GM18858 (cell line): ENCODE data around the gene HOXB6.

Experiments
- ATAC-seq: cut with Tn5 transposase; IDR thresholded peaks from one replicate; pipeline ENCODE4 v1.9.1; 2021; ENCODE audit not compliant: unreplicated experiment

Gene HOXB6

DNA sequence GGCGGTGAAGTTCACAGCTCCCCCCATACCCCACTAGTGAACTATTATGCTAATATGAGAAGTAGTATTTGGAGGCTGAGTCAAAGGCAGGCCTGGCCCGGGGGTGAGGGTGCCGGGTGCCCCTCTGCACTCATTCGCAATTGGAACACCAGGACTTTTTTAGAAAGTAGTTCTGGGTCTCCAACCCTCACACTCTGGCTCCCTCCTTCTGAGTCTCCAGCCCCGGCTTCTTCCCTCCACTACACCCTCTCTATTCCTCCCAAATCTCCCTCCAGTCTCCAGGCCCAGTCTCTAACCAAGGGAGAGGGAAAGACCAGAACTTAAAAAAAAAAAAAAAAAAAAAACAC lies 48.6 kb downstream of the HOXB6 start:
- no peak for ATAC-seq

DNA sequence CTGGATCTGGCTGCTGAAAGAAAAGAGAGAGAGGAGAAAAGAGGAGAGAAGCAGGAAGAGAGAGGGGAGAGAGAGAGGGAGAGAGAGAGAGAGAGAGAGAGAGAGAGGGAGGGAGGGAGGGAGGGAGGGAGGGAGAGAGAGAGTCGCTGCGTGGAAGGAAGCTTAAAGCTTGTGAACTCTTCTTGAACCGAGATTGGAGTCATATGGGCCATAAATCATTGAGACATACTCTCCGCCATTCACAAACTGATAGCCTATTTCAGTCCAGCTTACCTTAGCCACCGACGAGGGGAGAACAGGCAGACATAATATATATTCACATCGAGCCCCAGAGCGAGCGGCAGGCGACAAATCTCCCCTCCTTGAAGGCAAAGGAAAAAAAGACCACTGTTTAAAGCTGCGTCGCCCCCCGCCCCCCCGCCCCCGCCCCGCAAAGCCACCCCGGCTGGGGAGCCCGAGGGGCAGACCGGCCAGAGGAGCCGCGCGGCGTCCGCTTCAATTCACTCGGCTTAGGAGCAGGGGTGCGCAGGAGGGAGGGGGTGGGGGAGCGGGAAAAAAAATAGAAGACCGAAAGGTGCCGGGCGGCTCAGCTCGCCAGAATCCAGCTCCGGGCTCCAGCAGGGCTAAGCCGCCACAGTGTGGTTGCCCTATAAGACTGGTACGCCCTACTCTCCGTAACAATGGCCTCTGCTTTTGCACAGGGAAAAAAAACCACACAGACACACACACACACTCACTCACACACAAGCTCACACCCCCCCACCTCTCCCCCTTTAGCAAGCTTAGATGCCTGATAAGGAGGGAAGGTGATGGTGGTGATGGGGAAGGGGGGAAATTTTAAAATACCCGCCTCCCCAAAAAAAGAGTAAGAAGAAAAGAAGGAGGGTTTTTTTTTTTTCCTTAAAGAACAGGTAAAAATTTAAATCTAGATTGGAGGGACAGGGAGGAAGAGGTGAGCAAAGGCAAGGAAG lies 49.2 kb downstream of the HOXB6 start:
- ATAC-seq, result no peak

DNA sequence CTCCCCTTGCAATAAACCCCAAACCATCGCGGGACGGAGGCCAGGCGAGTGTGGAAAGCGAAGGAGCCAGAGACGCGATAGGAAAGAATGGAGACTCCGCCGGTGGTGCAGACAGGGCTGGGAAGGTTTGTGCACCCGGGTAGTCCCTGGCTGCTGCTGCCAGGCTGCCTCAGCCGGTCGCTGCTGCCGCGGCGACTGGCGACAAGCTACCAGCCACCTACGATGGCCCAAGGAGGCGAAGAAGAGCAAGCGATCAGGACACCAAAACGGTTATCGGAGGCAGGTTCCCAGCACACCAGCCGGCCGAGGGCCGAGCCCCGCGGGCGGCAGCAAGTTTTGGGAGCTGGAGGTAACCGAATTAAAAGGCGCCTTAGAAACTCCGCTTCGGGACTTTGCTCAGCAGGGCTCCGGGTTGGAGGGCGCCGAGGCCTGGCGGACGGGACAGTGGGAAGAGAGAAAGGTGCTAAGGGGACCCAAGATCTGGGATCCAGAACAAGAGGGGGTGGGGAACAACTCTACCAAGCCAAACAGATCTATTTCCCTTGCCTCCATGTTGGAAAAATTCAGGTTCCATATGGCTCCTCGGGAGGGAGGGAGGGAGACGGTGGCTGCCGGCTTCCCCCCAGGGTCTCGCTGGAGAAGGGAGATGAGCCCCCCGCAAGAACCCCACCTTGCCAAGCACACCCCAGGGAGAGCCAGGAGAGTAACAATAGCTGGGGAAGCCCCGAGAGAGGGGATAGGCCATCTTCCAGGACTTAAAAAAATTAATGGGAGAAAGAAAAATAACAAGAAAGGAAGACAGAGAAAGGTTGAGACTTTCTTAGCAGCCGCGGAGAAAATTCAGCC lies 50.2 kb downstream of the HOXB6 start:
- ATAC-seq, result no peak

DNA sequence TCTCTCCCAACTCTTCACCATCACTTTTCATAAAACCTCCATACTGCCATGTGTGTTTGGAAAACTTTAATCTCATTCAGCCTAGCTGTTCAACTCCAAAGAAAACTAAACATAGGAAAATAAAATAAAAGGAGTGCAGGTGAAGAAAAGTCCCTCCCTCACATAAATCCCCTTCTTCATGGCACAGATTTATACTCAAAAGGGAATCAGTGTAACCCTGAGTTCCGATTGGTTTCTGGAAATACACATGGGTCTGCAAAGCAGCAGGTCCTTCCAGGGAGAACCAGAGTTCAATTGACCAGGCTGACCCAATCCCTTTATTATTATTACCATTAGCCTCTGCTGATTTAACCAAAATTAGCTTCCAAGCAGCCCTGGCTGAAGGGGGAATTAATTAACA lies 51.0 kb downstream of the HOXB6 start:
- no peak for ATAC-seq

DNA sequence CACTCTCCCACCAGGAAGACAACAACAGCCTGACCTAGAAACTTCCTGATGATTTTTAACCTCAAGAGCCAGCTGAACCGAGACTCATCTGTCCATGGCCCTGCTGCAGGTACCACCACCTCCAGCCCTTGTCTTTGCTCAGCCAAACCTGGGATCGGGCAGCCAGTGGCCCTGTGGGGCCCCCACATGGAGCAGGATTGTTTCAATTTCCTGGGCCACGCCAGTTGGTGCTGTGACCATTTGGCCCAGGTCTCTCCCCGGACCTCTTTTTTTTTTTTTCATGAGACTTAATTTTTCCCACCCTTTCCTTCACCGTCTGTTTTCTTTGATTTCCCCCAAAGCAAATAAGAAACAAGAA lies 51.6 kb downstream of the HOXB6 start:
- no peak for ATAC-seq

DNA sequence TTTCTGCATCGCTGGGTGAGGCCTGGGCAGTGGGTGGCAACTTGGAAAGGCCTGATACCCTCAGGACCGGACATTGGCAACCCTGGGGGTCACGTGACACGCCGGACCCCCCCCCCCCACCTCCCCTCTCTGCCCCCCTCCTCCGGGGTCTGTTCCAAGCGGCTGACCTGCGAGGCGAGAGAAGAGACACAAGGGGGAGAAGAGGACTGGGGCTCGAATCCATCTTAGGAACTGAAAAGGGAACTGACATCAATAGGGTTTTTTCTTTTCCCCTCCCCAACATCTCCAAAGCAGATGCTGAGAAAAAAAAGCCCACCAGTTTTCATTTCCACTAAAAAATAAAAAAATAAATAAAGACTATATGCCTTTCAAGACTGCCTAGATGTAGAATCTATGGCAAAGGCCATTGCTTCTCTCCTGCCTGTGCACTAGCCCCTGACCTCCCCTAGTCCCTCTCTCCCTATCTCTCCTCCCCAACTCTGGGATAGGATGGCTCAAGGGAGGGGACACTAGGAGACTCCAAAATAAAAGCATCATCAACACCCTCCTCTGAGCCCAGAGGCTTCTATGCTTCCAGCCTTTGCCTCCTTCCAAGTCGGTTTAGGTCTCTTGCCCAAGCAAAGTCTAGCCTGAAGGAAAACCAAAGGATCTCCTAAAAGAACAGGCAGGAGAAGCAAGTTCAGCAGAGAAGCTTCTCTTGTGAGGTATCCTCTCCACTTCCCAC lies 52.2 kb downstream of the HOXB6 start:
- ATAC-seq, result no peak

DNA sequence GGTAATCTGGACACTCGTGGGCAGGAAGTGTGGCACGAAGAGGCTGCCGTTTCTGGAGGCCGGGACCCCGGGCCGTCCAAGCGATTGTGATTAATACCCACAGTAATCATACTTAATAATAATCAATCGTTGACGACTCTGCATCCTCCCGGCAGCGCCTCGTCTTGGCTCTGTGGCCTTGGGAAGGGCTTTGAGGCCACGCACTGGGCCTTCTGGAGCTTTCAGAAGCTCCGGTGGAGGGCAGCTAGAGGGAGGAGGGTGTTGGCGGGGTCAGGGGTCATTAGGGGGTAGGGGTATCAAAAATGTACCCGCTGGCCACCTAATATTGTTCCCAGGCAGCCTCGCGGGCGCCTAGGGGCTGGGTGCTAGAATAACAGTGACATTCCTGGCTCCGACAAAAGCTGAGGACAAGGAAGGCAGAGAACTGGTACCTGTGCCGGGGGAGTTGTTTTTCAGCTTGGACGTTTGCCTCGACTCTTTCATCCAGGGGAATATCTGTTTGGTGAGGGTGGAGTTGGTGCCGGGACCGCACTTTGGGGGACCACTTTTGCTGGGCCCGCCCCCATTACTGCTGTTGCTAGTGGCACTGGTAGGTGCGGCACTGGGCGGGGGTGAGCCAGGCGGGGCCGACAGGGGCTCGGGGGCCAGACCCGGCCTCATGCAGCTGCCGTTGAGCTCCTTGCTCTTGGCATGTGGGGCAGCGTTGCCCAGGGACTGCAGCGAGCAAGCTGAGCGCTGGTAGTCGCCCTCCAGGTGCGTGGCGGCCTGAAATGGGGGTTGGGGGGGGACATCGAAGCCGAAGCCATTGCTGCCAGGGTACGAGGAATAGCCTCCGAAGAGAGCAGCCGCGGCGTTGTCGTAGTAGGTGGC lies 53.0 kb downstream of the HOXB6 start:
- no peak for ATAC-seq

DNA sequence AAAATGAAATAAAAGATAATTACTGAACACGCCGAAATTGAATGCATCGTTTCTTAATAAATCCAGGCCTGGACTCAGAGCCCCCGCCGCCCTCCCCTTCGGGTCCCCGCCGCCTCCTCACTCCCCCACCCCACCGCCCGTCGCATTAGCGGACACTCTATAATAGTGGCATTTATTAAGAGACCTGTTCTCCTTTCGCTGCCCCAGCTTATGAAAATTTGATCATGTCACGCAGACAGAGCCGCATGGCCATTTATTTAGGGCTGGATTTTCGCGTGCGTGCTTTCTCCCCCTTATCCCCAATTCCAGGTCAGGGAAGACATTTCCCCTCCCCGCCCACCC lies 53.6 kb downstream of the HOXB6 start:
- ATAC-seq, result no peak

DNA sequence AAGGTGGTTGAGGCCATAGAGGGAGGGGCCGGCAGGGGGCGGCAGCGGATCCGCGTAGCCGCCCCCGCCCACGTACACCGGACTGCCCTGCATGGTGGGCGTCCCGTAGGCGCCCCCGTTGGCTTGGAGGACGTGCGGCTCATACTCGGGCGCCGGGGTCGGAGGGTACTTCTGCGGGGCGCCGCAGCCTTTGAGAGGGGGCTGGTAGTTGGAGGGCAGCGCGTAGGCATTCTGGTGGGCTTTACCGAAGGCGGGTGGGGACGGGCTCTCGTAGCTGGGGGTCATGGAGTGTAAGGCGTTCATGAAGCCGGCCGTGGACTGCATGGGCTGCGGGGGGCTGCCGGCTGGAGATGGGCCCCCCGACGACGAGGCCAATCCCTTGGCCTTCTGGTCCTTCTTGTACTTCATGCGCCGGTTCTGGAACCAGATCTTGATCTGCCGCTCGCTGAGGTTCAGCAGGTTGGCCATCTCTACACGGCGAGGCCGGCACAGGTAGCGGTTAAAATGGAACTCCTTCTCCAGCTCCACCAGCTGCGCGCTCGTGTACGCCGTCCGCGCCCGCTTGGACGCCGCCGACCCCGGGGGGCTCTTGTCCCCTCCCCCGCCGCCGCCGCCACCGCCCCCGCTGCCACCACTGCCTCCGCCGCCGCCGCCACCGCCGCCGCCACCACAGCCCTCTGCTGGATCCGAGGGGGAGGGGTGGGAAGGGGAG lies 54.1 kb downstream of the HOXB6 start:
- ATAC-seq, result no peak

DNA sequence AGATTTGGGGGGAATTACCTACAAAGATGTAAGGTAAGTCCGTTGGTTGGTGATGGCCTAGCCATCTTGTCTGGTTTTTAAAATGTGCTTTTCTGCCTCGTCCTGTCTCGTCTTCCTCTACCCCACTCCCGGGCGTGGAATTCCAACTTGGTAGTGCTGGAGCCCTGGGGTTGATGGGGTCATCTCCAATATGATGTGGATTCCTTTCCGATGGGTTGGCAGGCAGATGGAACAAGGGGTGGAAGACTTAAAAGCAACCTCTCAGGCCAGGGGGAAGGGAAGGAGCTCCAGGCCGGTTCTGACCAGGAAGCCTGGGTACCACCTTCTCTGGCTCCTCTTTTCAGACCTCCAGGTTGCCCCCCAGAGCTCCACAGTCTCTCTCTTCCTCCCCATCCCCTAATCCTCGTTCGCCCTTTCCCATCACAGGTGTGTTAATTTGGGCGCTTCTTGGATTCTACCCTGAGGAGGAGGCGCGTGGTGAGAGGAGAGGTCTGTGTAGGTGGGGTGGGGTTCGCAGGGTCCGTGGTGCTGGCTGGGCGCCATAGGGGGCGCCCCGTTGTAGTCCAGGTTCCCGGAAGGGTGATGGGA lies 54.8 kb downstream of the HOXB6 start:
- no peak for ATAC-seq

DNA sequence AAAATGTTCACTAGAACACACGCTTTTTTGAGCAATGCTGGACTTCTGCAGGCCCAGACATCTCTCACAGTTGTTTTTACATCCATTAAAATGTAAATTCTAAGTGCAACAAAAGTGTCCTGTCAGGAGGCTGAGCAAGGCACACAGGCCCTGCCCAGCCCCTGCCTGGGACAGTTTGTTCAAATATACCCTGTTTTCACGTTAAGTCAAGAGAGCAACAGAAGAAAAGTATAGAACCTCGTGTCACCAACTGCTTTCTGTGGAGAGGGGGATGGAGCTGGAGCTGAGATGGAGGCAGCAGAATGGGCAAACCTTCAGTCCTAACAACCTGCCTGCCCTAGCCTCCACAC lies 55.5 kb downstream of the HOXB6 start:
- ATAC-seq, result no peak

DNA sequence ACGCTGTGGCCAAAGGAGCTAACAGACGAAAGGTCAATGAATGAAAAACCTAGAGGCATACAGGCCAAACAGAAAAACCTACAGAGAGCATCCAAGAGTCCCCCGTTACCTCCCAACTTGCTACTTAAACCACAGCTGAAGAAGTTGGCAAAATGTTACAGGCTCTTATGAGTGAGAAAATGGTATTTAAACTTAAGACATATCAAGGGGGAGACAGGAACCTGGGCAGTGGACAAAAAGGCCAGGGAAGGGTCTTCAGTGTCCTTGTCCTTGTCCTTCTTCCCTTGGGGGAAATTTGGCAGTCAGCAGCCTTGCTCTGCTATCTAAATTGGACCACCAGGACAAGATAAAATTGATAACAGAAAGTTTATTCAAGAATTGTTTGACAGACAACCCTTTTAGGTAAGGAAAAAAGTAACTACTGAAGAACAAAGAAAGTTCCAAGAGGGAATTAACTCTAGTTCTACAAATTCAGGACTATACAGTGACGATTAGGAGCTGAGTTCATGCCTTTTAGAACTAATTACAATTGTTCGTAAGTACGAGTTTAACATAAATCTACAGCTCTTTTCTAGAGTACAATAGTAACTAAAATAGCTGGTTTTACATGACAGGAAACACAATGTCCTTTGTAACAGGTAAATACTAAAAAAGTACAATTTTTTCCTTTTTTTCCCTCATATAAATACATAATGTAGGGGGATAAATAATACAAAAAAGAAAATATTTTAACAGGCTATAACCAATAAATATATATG lies 56.1 kb downstream of the HOXB6 start:
- ATAC-seq, result no peak

DNA sequence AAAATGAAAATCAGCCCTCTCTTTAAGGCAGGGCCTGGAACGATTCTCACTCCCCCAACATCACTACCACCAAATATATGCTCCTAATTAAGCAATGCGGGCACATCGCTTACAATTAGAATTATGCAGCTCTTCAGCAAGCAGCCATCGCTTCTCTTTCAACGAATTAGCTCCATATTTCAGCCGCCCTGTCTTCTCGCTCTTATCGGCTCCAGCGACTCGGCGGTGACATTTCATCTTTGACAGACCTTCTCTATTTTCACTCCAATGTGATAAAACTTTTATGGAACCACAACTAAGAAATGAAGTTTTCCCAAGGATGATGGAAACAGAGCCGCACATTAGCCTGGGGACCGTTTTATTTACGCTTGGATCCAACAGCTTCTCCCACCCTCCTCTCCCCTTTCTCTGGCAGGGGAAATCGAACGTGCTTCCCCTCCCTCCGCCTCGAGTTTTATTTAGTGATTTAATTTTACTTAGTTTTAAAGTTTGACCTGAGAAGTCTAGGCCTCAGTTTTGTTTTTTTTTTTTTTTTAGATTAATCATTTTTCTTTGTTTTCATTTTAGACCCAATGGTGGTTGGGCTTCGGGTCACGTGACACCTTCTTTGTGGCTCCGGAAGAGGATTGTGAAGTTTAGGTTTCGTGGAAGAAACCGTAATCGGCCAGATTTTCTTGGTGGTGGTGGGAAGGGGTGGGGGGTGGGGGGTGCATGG lies 56.8 kb downstream of the HOXB6 start:
- ATAC-seq, result no peak

DNA sequence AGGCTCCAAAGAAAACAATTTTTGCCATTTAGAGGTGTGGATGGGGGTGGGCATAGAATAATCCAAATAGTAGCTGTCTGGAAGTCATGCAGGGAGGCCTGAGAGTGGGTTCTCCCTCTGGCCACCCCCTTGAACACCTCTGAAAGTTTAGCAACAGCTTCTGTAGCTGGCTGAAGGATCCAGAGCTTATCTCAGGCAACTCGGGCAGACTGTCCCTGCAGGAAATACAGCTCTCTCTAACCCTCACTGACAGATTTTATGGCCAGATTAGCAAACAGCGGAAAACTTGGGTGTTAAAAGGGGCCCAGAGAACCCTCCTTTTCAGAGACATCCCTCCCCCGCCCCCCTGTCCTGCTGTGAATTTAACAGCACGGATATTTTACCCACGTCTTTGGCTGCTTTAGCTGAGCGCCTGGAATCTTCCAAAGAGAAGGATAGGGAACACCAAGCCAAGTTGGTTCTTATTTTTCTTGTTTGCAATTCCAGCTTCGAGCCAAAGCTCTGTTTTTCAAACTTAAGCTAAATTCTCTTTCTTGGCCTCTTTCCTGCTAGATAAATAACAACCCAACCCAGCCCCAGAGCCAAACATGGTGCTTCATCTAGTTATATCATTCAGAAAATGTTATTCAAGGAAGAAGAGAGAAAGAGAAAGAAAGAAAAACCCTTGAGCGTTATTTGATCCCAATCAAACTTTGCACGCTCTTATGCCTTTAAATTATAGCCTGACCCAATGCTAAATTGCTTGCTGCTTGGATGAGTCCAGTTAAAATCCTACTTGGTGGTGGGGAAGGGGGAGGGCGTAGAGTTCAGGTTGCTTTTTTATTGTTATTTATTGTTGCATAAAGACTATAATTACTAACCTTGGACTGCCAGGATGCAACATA lies 57.6 kb downstream of the HOXB6 start:
- no peak for ATAC-seq

DNA sequence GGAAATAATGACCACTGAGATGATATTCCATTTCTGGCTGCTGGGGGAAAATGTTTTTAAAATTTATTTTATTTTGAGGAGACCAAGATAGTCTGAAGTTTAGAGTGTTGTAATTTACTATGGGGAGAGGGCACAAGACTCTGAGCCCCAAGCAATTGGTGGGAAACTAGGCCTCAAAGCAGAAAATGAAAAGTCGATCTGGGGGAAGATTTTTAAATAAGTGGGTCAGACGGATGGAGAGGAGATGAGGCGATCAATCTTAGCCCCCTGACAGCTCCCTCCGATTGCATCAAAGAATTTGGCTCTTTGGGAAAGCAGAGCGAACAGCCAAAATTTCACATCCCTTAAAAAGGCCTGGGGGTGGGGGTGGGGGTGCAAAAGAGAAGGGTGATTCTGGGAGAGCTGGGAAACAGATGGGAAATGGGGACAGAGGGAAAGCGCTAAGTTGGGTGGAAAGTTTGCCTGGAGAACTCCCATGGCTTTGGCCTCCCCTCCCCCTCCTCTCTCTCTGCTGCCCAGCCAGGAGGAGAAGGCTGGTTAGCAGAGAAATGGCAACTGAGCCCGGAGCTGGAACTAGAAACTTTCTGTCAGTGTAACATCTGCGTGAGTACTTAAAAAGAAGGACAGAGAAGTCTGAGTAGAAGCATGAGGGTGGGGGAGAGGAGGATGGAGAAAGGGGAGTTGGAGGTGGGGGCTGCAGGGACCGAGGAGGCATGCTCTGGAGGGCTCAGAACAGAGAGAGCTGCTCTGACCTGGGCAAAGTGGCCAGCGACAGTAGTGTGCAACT lies 58.5 kb downstream of the HOXB6 start:
- ATAC-seq, result no peak
